Measurements from ENCODE around the gene GFPT2. TPM values are rescaled to one million over a fixed set of nuclear protein-coding genes. Genes with fewer than 3 reads are reported as not detected.

GFPT2 gene
- total and polyA plus RNA-seq, 2 of the 4 experiments (the other 2 are of a cell fraction), result 20.3 to 20.8 TPM

GRCh38 chr5:180289966-180290365, 63.2 kb downstream of the GFPT2 start:
- H2AK5ac ChIP-seq (ENCODE audit: low read depth, low read length), result no peak overlapping the region; the same call in 1 of the 2 replicates
- H3K18ac ChIP-seq (ENCODE audit: low read depth, low read length), result no peak overlapping the region
- H2BK20ac ChIP-seq (ENCODE audit: low read depth, low read length), result no peak overlapping the region
- dilution Hi-C loops (cut with HindIII; ENCODE audit: low sequenced_read_pairs, unreplicated experiment), result no loop called here
- no peak overlapping the region for H3K27ac ChIP-seq (ENCODE audit: insufficient read depth, low read length)
- H4K5ac ChIP-seq (ENCODE audit: low read depth, low read length), result no peak overlapping the region
- in situ Hi-C loops (cut with MboI; ENCODE audit: low sequenced_read_pairs), result loop anchor here (5.0 kb wide), 1 partner anchor 182 kb away; no protein-coding TSS in a partner anchor
- H4K20me1 ChIP-seq (ENCODE audit: insufficient read depth, low read length), result peaks cover 15% of the 10 kb centered on the region
- H3K23ac ChIP-seq (ENCODE audit: low read depth, low read length), result no peak overlapping the region; the same call in 1 of the 2 replicates
- H3K36me3 ChIP-seq (ENCODE audit: control insufficient read depth, insufficient read depth, low read length), result 0 out of 2 replicates have a peak, but pooled peaks cover under 1% of the 10 kb centered on the region
- no peak overlapping the region for H2BK5ac ChIP-seq (ENCODE audit: low read depth, low read length, poor library complexity, severe bottlenecking)
- WGBS, 2 experiments (ENCODE audit: extremely low coverage in 2 of 2, insufficient read length in 1 of 2), result 82% methylated on average over 3 of the region's 5 CpGs; no CpG with 5 or more reads in 1 of the 2 experiments
- ChIA-PET POLR2A (ENCODE audit: unreplicated experiment) (no interaction called here), CTCF (interaction anchor here (0.8 to 2.0 kb wide), 2 partner anchors 26 to 329 kb away, joined by 3 to 4 read pairs; no protein-coding TSS in a partner anchor)
- ATAC-seq (ENCODE audit: low read depth), result no peak
- no peak overlapping the region for H2BK15ac ChIP-seq (ENCODE audit: low read depth, low read length)
- H2AK9ac ChIP-seq (replicated peaks; ENCODE audit: low read depth, low read length, poor library complexity), result peak overlapping the region; percentile 59
- BruUV-seq (replicated peaks), result no TSS peak
- H4K8ac ChIP-seq (ENCODE audit: low read depth in 2 of 2, low read length in 2 of 2), result no peak overlapping the region
- H3K4me1 ChIP-seq (ENCODE audit: control insufficient read depth, insufficient read depth, low read length), result peaks cover 4% of the 10 kb centered on the region; the same call in 1 of the 2 replicates
- no peak overlapping the region for H3K4ac ChIP-seq (ENCODE audit: low read depth, low read length)
- no peaks in the 10 kb centered on the region for H3K27me3 ChIP-seq (ENCODE audit: control insufficient read depth, insufficient read depth, low read length)
- H3K56ac ChIP-seq (ENCODE audit: extremely low read depth, insufficient read depth, low read length), result no peak overlapping the region
- H3K9me3 ChIP-seq (ENCODE audit: control insufficient read depth, insufficient read depth, low read length), result no peaks in the 10 kb centered on the region
- no peak overlapping the region for H4K91ac ChIP-seq (ENCODE audit: insufficient read depth, low read depth, low read length)
- no peak overlapping the region for H3K14ac ChIP-seq (replicated peaks; ENCODE audit: low read depth, low read length)
- H3K9ac ChIP-seq (ENCODE audit: low read depth, low read length), result no peak overlapping the region
- H2AFZ ChIP-seq (replicated peaks; ENCODE audit: low read length, poor library complexity), result peak overlapping the region; percentile 54
- TF ChIP-seq RAD21 (IDR thresholded peaks at IDR 0.05; ENCODE audit: low read length) (no peak), BHLHE40 (IDR thresholded peaks at IDR 0.05; ENCODE audit: low read depth, low read length) (no peak), MAFK (IDR thresholded peaks at IDR 0.05; ENCODE audit: low read depth, low read length) (no peak), ELK1 (IDR thresholded peaks at IDR 0.05; ENCODE audit: borderline replicate concordance, low read depth, low read length) (no peak), USF2 (IDR thresholded peaks at IDR 0.05; ENCODE audit: low read depth, low read length) (no peak), MXI1 (IDR thresholded peaks at IDR 0.05; ENCODE audit: borderline replicate concordance, low read depth, low read length) (no peak), MAZ (IDR thresholded peaks at IDR 0.05; ENCODE audit: borderline replicate concordance, low read depth, low read length) (no peak), CEBPB (IDR thresholded peaks at IDR 0.05; ENCODE audit: low read depth, low read length) (no peak), NFE2L2 (IDR thresholded peaks at IDR 0.05; ENCODE audit: low read depth, low read length) (no peak), FOS (IDR thresholded peaks at IDR 0.05; ENCODE audit: low read depth, low read length) (no peak), RCOR1 (IDR thresholded peaks at IDR 0.05; ENCODE audit: insufficient replicate concordance, low read length) (no peak), RFX5 (IDR thresholded peaks at IDR 0.05; ENCODE audit: low read depth, low read length) (no peak), POLR2A (IDR thresholded peaks at IDR 0.05; ENCODE audit: low read depth, low read length) (no peak), CHD1 (IDR thresholded peaks at IDR 0.05; ENCODE audit: low read depth, low read length) (no peak)
- no peak overlapping the region for H3K4me3 ChIP-seq (ENCODE audit: insufficient read depth, low read depth, low read length)
- peaks cover 6% of the 10 kb centered on the region; the same call in 1 of the 2 replicates for H3K9me1 ChIP-seq (ENCODE audit: insufficient read depth, low read length)
- H3K4me2 ChIP-seq (ENCODE audit: low read depth, low read length), result no peak overlapping the region; the same call in 1 of the 2 replicates
- intact Hi-C loops (cut with micrococcal nuclease), result no loop called here
- no peak for DNase-seq
- H3K79me1 ChIP-seq (ENCODE audit: low read depth in 1 of 2, low read length in 2 of 2), result peaks cover 38 to 55% of the 10 kb centered on the region in 2 experiments
- no peak overlapping the region for H2BK120ac ChIP-seq (ENCODE audit: low read depth, low read length)

Data from IMR-90 (cell line).